Esophagus muscularis mucosa (tissue), 4 donors: Measurements from ENCODE around the gene CUX1.
A peak's percentile ranks its signal among the peaks of the same experiment; 100 is the strongest.

ENCODE experiments used
- EP300 ChIP-seq: sonication (generic); formaldehyde crosslinking; IDR thresholded peaks from one replicate; pipeline ENCODE4 v1.6.1; 2017; ENCODE audit warnings: antibody characterized with exemption
- POLR2A ChIP-seq: fragments of 450-650 bp; IDR thresholded peaks from one replicate; pipeline ENCODE4 v1.6.1; 2017; ENCODE audit warnings: antibody characterized with exemption, moderate library complexity, mild to moderate bottlenecking, low read depth
- POLR2AphosphoS5 ChIP-seq, 2 donors: sonication (generic); formaldehyde crosslinking; IDR thresholded peaks; one replicate each; pipeline ENCODE4 v1.6.1; 2017; ENCODE audit warnings: antibody characterized with exemption in 2 of 2
- TF ChIP-seq, protein P1 (sequence below), 3 experiments: fragments of 200-600 bp in 2 of 3; fragments of 450-650 bp in 1 of 3; sonication (generic) in 2 of 3; IDR thresholded peaks; one replicate each; pipeline ENCODE4 v1.5.1; 2017 to 2019; ENCODE audit warnings: antibody characterized with exemption in 3 of 3, mild to moderate bottlenecking in 2 of 3, moderate library complexity in 1 of 3

DNA sequence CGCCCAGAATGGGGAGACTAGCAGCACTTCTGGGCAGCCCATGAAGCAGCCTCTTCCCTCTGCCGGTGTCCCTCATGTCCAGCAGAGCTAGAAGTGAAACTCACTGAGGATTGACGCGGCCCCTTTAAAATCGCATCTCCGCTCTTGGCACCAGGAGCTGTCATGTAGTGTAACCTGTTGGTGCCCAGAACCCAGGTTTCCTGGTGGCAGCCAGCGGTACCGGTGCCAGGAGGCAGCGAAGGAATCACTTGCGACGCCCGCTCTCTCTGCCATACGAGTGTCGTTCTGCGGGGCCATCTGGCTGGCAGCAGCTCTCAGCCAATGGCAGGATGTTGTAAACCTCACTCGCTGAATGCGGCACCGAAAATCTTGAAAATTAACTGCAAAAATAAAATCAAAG lies 82.7 kb downstream of the CUX1 start:
- TF ChIP-seq, protein P1, sequence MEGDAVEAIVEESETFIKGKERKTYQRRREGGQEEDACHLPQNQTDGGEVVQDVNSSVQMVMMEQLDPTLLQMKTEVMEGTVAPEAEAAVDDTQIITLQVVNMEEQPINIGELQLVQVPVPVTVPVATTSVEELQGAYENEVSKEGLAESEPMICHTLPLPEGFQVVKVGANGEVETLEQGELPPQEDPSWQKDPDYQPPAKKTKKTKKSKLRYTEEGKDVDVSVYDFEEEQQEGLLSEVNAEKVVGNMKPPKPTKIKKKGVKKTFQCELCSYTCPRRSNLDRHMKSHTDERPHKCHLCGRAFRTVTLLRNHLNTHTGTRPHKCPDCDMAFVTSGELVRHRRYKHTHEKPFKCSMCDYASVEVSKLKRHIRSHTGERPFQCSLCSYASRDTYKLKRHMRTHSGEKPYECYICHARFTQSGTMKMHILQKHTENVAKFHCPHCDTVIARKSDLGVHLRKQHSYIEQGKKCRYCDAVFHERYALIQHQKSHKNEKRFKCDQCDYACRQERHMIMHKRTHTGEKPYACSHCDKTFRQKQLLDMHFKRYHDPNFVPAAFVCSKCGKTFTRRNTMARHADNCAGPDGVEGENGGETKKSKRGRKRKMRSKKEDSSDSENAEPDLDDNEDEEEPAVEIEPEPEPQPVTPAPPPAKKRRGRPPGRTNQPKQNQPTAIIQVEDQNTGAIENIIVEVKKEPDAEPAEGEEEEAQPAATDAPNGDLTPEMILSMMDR (IDR thresholded peaks at IDR 0.05), result no peak
- TF ChIP-seq EP300 (no peak), POLR2AphosphoS5 (IDR thresholded peaks at IDR 0.05) (peak in 1 of 2 donors; percentile 17), POLR2A (no peak)
